ENCODE measurements around the gene HLA-DRB1.
"Not testable (repeated sequence)": the region's sequence is repeated elsewhere in the genome, so short reads cannot be mapped to it uniquely, and the experiment has no call there.

HLA-DRB1 gene

GRCh38 chr6:32589596-32590449, at the start of gene HLA-DRB1:
HLA-DRB1 (minus strand) TSS chr6:32589848; CDS start chr6:32589742, 106 bp downstream.
- no peak for DNase-seq

GRCh38 chr6:32638532-32639219, 49.0 kb upstream of the HLA-DRB1 start:
- no peak for DNase-seq

DNA sequence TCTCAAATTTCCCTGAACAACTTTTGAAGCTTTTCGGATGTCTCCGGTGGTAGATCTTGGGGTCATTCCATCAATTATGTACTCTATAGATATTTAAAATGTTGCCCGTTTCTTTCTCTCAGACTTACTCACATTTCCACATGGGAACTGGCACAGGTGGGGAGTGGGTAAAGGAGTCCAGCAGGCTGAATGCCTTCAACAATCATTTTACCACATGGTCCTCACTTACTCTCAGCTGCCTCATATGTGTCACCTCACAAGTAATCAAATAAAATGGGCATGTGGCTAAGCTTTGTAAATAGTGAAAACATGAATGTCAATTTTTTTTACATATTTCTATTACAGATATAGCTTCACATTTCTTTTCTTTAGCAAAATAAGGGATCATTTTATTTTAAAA, 48.2 kb upstream of the HLA-DRB1 start:
- no peak for DNase-seq

- DNase-seq, result no peak
Measured at GRCh38 chr6:32637219-32637880, 47.7 kb upstream of the HLA-DRB1 start, which contains the start of gene HLA-DQA1. HLA-DQA1 (plus strand) TSS chr6:32637406; CDS start chr6:32637459, 53 bp downstream.

GRCh38 chr6:32635526-32636123, 46.0 kb upstream of the HLA-DRB1 start:
- DNase-seq, result no peak

DNA sequence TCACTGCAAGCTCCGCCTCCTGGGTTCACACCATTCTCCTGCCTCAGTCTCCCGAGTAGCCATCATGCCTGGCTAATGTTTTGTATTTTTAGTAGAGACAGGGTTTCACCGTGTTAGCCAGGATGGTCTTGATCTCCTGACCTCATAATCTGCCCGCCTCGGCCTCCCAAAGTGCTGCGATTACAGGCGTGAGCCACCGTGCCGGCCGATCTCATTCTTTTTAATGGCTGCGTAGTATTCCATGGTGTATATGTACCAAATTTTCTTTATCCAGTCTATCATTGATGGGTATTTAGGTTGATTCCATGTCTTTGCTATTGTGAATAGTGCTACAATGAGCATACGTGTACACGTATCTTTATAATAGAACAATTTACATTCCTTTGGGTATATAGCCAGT, 40.1 kb upstream of the HLA-DRB1 start:
- DNase-seq, result not testable (repeated sequence)

GRCh38 chr6:32627831-32628230, 38.2 kb upstream of the HLA-DRB1 start:
- no peak for DNase-seq

- no peak for DNase-seq
Measured at GRCh38 chr6:32627249-32627648, 37.6 kb upstream of the HLA-DRB1 start.

DNA sequence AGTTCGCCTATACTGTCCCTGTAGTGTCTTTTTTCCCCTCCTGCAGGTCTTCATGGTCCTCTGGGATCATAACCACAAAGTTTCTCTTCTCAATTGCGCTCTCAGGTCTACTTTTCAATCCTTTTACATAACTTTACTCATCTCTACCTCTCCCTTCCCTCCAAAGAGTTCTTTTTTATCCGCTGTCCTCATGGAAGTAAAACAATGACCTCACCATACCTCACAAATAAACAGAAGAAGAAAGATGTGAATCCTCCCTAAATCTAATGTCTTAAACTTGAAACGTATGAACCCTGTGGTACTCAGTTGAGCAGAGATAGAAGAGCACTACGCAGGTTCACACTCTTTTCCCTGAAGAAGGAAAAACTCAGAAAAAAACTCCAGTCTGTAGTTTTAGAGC, 35.5 kb upstream of the HLA-DRB1 start:
- DNase-seq, result no peak

- DNase-seq, result no peak
Measured at GRCh38 chr6:32624565-32624964, 34.9 kb upstream of the HLA-DRB1 start.

DNA sequence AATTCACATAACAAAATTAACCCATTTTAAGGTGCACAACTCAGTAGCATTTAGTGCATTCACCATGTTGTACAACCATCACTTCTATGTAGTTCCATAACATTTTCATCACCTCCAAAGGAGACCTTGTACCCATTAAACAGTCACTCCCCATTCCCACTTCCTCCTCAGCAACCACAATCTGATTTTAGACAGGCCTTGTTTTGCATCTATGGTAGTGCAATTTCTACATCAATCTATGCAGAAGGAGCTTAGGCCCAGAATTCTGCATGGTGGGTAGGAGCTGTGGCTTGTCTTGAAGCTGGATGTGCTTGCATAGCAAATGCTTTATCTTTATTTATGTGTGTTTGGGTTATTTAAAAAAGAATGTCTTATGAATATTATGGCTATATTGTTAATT, 34.0 kb upstream of the HLA-DRB1 start:
- DNase-seq, result no peak

DNA sequence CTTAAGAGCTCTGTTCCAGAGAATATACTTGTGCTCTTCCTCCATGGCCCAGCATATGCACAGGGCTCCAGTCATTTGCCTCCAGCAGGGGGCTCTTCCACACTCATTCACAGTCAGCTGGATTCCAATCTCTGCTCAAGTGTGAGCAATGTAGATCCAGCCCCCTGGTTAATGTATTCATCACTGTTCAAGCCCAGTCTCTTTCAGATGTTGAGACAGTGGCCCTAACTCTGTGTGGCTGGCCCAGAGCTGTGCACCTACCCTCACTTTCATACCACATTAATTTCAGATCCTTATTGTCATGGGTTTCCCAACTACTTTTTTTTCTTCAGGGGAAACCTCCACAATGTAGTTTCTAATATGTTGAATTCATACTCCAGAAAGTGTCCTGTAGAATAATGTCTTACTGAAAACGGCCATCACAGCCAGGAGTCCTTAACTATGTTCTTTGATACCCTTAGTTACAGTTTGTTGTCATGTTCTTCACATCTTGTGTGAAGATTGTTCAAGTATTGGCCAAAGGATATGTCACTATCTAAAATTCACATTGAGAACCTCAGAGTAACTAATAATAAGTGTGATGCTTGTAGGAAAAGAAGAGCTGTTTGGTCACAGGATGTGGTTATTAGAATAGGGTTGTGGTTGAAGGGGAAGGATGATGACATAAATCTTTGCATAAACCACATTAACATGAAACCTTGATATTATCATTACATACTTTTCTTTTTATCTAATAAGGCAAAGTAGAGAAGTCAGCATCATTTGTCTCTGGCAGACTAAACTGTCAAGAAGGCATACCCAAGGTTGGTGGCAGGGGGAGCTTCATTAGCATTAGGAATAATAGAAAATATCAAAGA, 33.1 kb upstream of the HLA-DRB1 start:
- no peak for DNase-seq

DNA sequence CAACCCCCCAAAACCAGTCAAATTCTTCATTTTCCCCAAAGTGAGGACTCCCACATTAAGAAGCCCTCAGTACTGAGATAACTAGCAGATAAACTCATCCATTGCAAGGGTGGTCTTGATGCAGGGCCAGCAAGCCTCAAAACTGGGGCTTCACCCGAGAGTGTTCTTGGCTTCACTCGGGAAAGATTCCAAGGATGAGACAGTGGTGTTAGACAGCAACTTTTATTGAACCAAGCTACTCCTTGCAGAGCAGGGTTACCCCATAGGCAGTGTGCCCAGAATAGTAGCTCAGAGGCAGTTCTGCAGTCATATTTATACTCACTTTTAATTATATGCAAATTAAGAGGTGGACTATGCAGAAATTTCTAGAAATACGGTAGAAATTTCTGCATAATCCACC, 31.7 kb upstream of the HLA-DRB1 start:
- no peak for DNase-seq

DNA sequence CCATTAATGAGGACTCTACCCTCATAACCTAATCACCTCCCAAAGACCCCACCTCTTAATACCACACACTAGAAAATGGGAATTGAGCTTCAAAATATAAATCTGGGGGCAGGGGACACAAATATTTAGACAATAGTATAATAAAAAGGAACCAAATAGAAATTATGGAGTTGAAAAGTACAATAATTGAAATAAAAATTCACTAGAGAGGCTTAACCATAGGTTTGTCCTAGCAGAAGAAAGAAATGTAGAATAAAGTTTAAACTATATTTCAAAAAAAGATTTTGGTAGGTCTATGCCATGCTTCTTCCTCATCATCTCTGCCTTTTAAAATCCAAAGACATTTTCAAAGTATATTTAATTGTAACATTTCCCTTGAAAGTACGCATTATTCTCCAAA, 28.1 kb upstream of the HLA-DRB1 start:
- no peak for DNase-seq

DNA sequence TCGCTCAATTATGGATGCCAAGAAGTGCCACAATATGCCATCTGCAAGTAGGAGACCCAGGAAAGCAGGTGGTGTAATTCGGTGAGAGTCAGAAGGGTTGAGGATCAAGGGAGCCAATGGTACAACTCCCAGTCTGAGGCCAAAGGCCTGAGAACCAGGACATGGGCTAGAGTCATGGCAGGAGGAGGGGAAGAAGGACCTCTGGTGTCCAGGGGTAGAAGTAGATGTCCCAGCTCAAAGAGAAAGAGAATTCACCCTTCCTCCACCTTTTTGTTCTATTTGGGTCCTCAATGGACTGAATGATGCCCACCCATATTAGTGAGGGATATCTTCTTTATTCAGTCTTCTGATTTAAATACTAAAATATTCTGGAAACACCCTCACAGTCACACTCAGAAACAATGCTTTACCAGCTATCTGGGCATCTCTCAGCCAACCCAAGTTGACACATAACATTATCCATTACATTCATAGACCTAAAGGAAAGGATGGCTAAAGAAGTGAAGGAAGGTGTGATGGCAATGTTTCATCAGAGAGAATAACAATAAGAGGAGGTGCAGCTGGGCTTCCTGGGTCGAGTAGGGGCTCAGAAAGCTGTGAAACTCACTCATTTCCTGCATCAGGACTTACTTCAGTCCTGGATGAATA, 26.4 kb upstream of the HLA-DRB1 start:
- no peak for DNase-seq

DNA sequence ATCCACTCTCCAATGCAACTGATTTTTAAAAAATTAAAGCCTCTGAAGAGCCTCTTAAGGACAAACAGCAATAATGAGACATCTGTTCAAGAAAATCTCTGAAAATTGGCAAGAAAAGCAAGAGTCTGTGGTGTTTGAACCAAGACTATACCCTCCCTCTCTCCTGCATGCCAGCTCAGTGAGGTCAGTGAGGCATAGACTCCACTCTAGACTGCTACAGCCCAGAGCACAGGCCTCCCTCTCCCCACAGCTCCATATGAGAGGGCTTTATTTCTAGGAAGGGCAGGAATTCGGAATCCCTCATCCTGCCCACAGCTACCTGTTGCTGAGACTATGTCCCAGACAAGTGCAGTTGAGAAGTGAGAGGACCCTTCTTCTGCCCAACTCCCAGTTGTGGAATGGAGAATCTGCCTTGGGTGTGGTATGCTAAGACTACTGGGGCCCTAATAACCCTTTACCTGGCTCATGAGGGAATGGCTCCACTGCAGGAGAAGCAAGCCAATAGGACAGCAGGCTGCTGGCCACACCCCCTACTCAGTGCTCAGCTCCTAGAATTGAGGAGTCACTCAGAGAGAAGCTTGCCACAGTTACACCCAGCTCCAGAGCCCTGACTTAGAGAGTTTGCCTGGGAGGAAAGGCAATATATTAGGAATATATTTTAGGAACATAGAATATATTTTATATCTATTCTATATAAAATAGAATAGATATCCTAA, 24.9 kb upstream of the HLA-DRB1 start:
- no peak for DNase-seq

DNA sequence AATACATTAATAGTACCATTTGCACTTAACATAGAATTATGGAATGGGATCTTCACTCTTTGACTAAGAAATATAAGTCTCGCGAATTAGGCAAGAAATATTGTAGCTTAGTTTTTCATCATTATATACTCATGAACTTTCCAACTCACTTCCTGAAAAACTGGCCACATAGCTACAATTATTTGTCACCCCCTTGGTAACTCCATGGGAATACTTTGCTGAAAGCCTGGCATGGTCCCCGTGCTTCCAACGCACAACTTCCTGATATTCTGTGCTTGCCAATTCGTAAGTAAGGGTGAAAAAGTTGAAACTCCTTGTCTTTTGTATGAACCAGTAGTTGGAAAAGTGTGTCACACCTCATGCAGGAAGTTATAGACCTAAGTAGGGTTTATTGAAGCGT, 23.8 kb upstream of the HLA-DRB1 start:
- DNase-seq, result no peak

GRCh38 chr6:32610682-32611296, 21.1 kb upstream of the HLA-DRB1 start:
- no peak for DNase-seq

DNA sequence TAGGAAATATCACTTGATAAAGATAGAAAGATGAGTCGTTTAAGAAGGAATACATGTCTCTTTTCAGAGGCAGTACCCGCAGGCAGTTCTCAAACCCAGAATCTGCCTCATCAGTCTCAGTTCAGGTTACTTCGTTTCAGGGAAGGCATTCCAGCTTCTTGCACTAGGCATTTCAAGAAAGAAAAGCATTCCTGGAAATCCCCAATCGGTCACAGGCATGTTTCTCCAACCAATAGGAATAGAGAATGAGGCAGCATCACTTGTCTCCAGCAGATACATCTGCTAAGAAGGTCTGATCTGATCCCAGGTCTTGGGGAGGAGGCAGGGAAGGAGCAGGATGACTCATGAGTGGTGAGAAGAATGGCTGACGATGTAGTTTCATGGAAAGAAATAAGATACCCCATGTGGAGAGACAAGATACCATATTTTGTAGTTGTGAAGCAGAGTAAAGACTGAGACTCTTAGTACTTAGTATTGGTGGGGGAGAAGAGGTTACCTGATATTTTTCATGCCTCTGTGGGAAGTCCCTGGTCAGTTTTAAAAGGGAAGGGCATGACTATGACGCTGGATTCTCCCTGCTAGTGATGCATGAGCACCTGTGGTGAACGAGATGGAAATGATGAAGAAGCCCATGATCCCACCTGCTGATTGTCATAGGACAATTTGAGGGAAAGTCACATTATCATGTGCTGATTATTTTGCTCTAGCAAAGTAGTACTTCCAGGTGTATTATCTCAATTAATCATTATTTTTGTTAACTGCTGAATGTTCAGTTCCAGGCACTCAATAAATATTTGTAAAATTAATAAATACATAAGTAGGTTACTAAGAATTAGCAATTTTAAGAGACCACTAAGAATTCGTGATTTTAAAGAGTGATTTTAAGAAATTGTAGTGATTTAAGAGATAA, 20.3 kb upstream of the HLA-DRB1 start:
- no peak for DNase-seq

GRCh38 chr6:32609391-32609730, 19.7 kb upstream of the HLA-DRB1 start:
- DNase-seq, result no peak

Data from NCI-H524 treated with DMSO at 0.1 percent for 48 hours (cell line).